GM12878 (cell line): Measurements from ENCODE around the gene CAST. TPM values are rescaled to one million over a fixed set of nuclear protein-coding genes. Genes with fewer than 3 reads are reported as not detected.

Experiments
- ATAC-seq: fragments of 200-7000 bp; cut with Tn5 transposase; 3 replicates; pipeline ENCODE4 v1.9.1; 2020; ENCODE audit warnings: mild to moderate bottlenecking, moderate library complexity
- BruUV-seq: library from RNA; stranded (reverse); fragments of 400-500 nt; replicated peaks from 2 replicates; lab custom pipeline; 2021; lab: Mats Ljungman, UMichigan
- CTCF ChIA-PET: fragments of 300-600 bp; sonication (Branson Sonifier 250); formaldehyde crosslinking; extraction: SDS; loops from one replicate; lab custom pipeline; 2021; ENCODE audit warnings: inconsistent platforms; lab: Yijun Ruan, JAX
- POLR2A ChIA-PET: fragments of 350-600 bp; formaldehyde crosslinking; extraction: SDS; loops from one replicate; lab custom pipeline; 2021; ENCODE audit warnings: inconsistent platforms; lab: Charles Lee
- RAD21 ChIA-PET: fragments of 300-600 bp; sonication (Branson Sonifier 250); formaldehyde crosslinking; loops from one replicate; lab custom pipeline; 2023; ENCODE audit warnings: antibody characterized with exemption; ENCODE audit not compliant: unreplicated experiment; lab: Charles Lee
- SMC1A ChIA-PET: fragments of 300-600 bp; sonication (Branson Sonifier 250); formaldehyde crosslinking; loops from one replicate; lab custom pipeline; 2023; ENCODE audit not compliant: unreplicated experiment, uncharacterized antibody; lab: Charles Lee
- DNase-seq: peaks from one replicate; pipeline ENCODE4 v3.0.0-alpha.2; 2011; ENCODE audit warnings: low read depth, low spot score
- FAIRE-seq: peaks from 3 replicates; lab custom pipeline; 2011; peaks lifted over from hg19 to GRCh38; lab: Jason Lieb, UNC
- H2AFZ ChIP-seq: 2 replicates; pipeline ENCODE4 v1.6.0; 2011; ENCODE audit warnings: low read depth, low read length, control low read depth; ENCODE audit not compliant: control insufficient read depth
- H3K27ac ChIP-seq: 2 replicates; pipeline ENCODE4 v1.5.1; 2011; ENCODE audit warnings: control low read depth; ENCODE audit not compliant: control insufficient read depth, insufficient read depth
- H3K27me3 ChIP-seq, 2 experiments: replicated peaks in 1 of 2; 2 replicates each; pipeline versions ENCODE4 v1.6.0 to v1.6.1; 2011; ENCODE audit warnings: low read length in 1 of 2; ENCODE audit not compliant: control insufficient read depth in 2 of 2, insufficient read depth in 2 of 2
- H3K36me3 ChIP-seq, 2 experiments: 2 replicates each; pipeline ENCODE4 v1.5.1; 2011; ENCODE audit warnings: low read length in 1 of 2; ENCODE audit not compliant: control insufficient read depth in 2 of 2, insufficient read depth in 2 of 2
- H3K4me1 ChIP-seq: 2 replicates; pipeline ENCODE4 v1.6.1; 2011; ENCODE audit warnings: mild to moderate bottlenecking, low read length, moderate library complexity, mixed read lengths; ENCODE audit not compliant: control insufficient read depth, insufficient read depth
- H3K4me2 ChIP-seq: 2 replicates; pipeline ENCODE4 v1.6.0; 2011; ENCODE audit warnings: control low read depth; ENCODE audit not compliant: control insufficient read depth, insufficient read depth
- H3K4me3 ChIP-seq: fragments of 200-600 bp; sonication (generic); 2 replicates; pipeline ENCODE4 v1.5.1; 2016
- H3K79me2 ChIP-seq: 2 replicates; pipeline ENCODE4 v1.6.0; 2011; ENCODE audit warnings: low read length; ENCODE audit not compliant: control insufficient read depth, insufficient read depth
- H3K9ac ChIP-seq: 2 replicates; pipeline ENCODE4 v1.8.0; 2011; ENCODE audit warnings: low read length, control low read depth, mixed read lengths; ENCODE audit not compliant: control insufficient read depth, insufficient read depth
- H3K9me3 ChIP-seq: replicated peaks from 3 replicates; pipeline ENCODE4 v1.5.1; 2011; ENCODE audit warnings: mild to moderate bottlenecking, low read length; ENCODE audit not compliant: control insufficient read depth, insufficient read depth
- H4K20me1 ChIP-seq: 2 replicates; pipeline ENCODE4 v1.6.0; 2011; ENCODE audit not compliant: control insufficient read depth, insufficient read depth
- E2F8 ChIP-seq: fragments of 450-650 bp; IDR thresholded peaks from 2 replicates; pipeline ENCODE4 v1.6.1; 2018; ENCODE audit warnings: mild to moderate bottlenecking, low read depth, moderate library complexity; ENCODE audit not compliant: partially characterized antibody
- HDAC6 ChIP-seq: fragments of 200-600 bp; sonication (generic); IDR thresholded peaks from one replicate; pipeline ENCODE4 v1.8.0; 2017; ENCODE audit warnings: antibody characterized with exemption; ENCODE audit not compliant: unreplicated experiment
- MTA2 ChIP-seq: fragments of 450-650 bp; IDR thresholded peaks from 2 replicates; pipeline ENCODE4 v1.6.1; 2016; ENCODE audit warnings: low read depth, mild to moderate bottlenecking, moderate library complexity
- SMAD1 ChIP-seq: fragments of 450-650 bp; IDR thresholded peaks from 2 replicates; pipeline ENCODE4 v1.6.1; 2018; ENCODE audit warnings: mild to moderate bottlenecking, low read depth; ENCODE audit not compliant: partially characterized antibody
- TCF3 ChIP-seq: IDR thresholded peaks from 2 replicates; pipeline ENCODE4 v1.6.1; 2012; ENCODE audit warnings: low read depth, mild to moderate bottlenecking, low read length, borderline replicate concordance; ENCODE audit not compliant: insufficient read depth
- YY1 ChIP-seq: IDR thresholded peaks from 2 replicates; pipeline ENCODE4 v1.6.1; 2011; ENCODE audit warnings: low read depth, mild to moderate bottlenecking, low read length
- ZNF592 ChIP-seq: fragments of 450-650 bp; IDR thresholded peaks from 2 replicates; pipeline ENCODE4 v1.6.1; 2017; ENCODE audit warnings: mild to moderate bottlenecking, moderate library complexity
- ZSCAN29 ChIP-seq: fragments of 450-650 bp; IDR thresholded peaks from 2 replicates; pipeline ENCODE4 v1.6.1; 2017; ENCODE audit warnings: mild to moderate bottlenecking, moderate library complexity
- WGBS: methylation state at CpG from one replicate; pipeline ENCODE4 v1.1.6; 2016; ENCODE audit warnings: low lambda C conversion rate; ENCODE audit not compliant: insufficient replicate concordance, insufficient coverage; ENCODE audit errors: missing lambda C conversion rate; 5-methylcytosine and 5-hydroxymethylcytosine counted together
- in situ Hi-C: fragments of 300-500 bp; cut with MboI; formaldehyde crosslinking; loops from 9 replicates; pipeline ENCODE4 v1.14.3; 2018; ENCODE audit warnings: mixed read lengths
- intact Hi-C: fragments of 100-400 bp; cut with micrococcal nuclease; formaldehyde crosslinking; loops from one replicate; pipeline ENCODE4 v1.14.2; 2022; ENCODE audit not compliant: unreplicated experiment
- polyA plus RNA-seq, 11 experiments: library from polyadenylated mRNA; depleted of rRNA in 4 of 11; unstranded in 6 of 11; stranded (reverse) in 5 of 11; fragments of >200 nt; fragmentation: Nextera tagmentation in 4 of 11; fragmentation: Illumina TruSeq in 1 of 11; extraction: Ambion mirVana in 4 of 11; extraction: Trizol in 1 of 11; gene quantifications; 1 replicate in 1 of 11; 2 replicates in 10 of 11; pipeline versions ENCODE4 v1.2.1 to v1.2.3, GENCODE V29; 2011 to 2016; ENCODE audit warnings: inconsistent platforms in 2 of 11, missing spikeins in 2 of 11, low read depth in 1 of 11
- total RNA-seq, 4 experiments: library from RNA; depleted of rRNA in 3 of 4; stranded (reverse); fragments of >200 nt in 3 of 4; fragmentation: Illumina TruSeq in 1 of 4; extraction: Trizol in 1 of 4; gene quantifications; 2 replicates each; pipeline versions ENCODE4 v1.2.1 to v1.2.3, GENCODE V29; 2013 to 2021

CAST gene
- total and polyA plus RNA-seq, 10 of the 15 experiments (the other 5 are each of a cell fraction or from before 2014, with no cell fraction given) = 31.7 to 140 (median 68.5) TPM

- ChIA-PET POLR2A (no interaction called here), RAD21 (no interaction called here), CTCF (interaction anchor here (1.0 to 1.1 kb wide), 2 partner anchors 11 to 127 kb away, joined by 3 to 4 read pairs; no protein-coding TSS in a partner anchor)
- no peak overlapping the region for H3K4me3 ChIP-seq
- H4K20me1 ChIP-seq = no peaks in the 10 kb centered on the region
- in situ Hi-C loops (loop anchor here (5.0 kb wide), 1 partner anchor 68 kb away; no protein-coding TSS in a partner anchor), intact Hi-C loops (no loop called here)
- no peak for ATAC-seq
- H3K9me3 ChIP-seq = no peaks in the 10 kb centered on the region
- no peak for FAIRE-seq
- H3K36me3 ChIP-seq = no peaks in the 10 kb centered on the region
- H3K27me3 ChIP-seq = no peaks in the 10 kb centered on the region
- H3K4me2 ChIP-seq = no peak overlapping the region
- 29% methylated on average over 3 of the region's 3 CpGs for WGBS
- no peak for TF ChIP-seq HDAC6
- no peak for TF ChIP-seq ZNF592
- TF ChIP-seq E2F8 = no peak
- TF ChIP-seq ZSCAN29 = no peak
- TF ChIP-seq TCF3 = no peak
- TF ChIP-seq MTA2 = no peak
- no peak for TF ChIP-seq YY1
- TF ChIP-seq SMAD1 = no peak
- TF ChIP-seq, all 136 proteins: peak for 0
- Histone ChIP-seq H3K79me2 (no peaks in the 10 kb centered on the region), H3K9ac (no peak overlapping the region), H2AFZ (no peak overlapping the region), H3K4me1 (no peaks in the 10 kb centered on the region), H3K27ac (no peak overlapping the region)
- DNase-seq = no peak
- BruUV-seq = no TSS peak
- SMC1A ChIA-PET = no interaction called here
These were observed 37.6 kb upstream of the CAST start for GRCh38 chr5:96624596-96624995.
